ENCODE data around the gene RFWD3. TPM values are rescaled to one million over a fixed set of nuclear protein-coding genes. Genes with fewer than 3 reads are reported as not detected.
A peak's percentile ranks its signal among the peaks of the same experiment; 100 is the strongest.

Gene RFWD3
- total RNA-seq, 1 donor from 2014 or later, result 34.3 TPM

GRCh38 chr16:74709441-74709877 is 42.8 kb upstream of the RFWD3 start:
- H2AFZ ChIP-seq (ENCODE audit: low read depth, low read length), result no peak overlapping the region
- peaks cover 10% of the 10 kb centered on the region for H3K27me3 ChIP-seq (ENCODE audit: insufficient read depth, low read length)
- no peaks in the 10 kb centered on the region for H3K9me3 ChIP-seq (ENCODE audit: insufficient read depth, low read depth, low read length)
- Mint-ChIP-seq H3K4me3 (ENCODE audit: unreplicated experiment) (no peak overlapping the region), H3K27me3 (ENCODE audit: low read depth, unreplicated experiment) (peaks cover 28% of the 10 kb centered on the region), H3K9me3 (ENCODE audit: unreplicated experiment) (no peaks in the 10 kb centered on the region), H3K27ac (ENCODE audit: unreplicated experiment) (no peak overlapping the region), H3K36me3 (ENCODE audit: low read depth, unreplicated experiment) (no peaks in the 10 kb centered on the region), H3K4me1 (ENCODE audit: low read depth, unreplicated experiment) (no peaks in the 10 kb centered on the region)
- DNase-seq (ENCODE audit: low read depth), result peak; percentile 21
- no peak overlapping the region for H3K9ac ChIP-seq (ENCODE audit: low read length)
- H3K4me1 ChIP-seq (ENCODE audit: insufficient read depth, low read length), result no peaks in the 10 kb centered on the region
- no peak overlapping the region for H3K4me3 ChIP-seq (ENCODE audit: insufficient read depth, low read depth, low read length)
- TF ChIP-seq EZH2 (IDR thresholded peaks at IDR 0.05; ENCODE audit: insufficient read depth, low read length) (no peak), CTCF (IDR thresholded peaks at IDR 0.05; ENCODE audit: insufficient read depth, low read depth, low read length) (peak; percentile 99)
- H3K36me3 ChIP-seq (ENCODE audit: insufficient read depth, low read length), result no peaks in the 10 kb centered on the region
- H3K27ac ChIP-seq (ENCODE audit: low read depth, low read length), result no peak overlapping the region
- H3K4me2 ChIP-seq (ENCODE audit: low read length), result no peak overlapping the region
- FAIRE-seq, result peak; percentile 66
- no peaks in the 10 kb centered on the region for H4K20me1 ChIP-seq (ENCODE audit: insufficient read depth, low read length)
- H3K79me2 ChIP-seq (ENCODE audit: insufficient read depth, low read length), result no peaks in the 10 kb centered on the region

GRCh38 chr16:74700438-74701225 is 34.0 kb upstream of the RFWD3 start, which contains the start of gene MLKL:
MLKL (minus strand) TSS chr16:74700862; CDS start chr16:74695757, 5,105 bp downstream.
- Histone ChIP-seq H3K27me3 (ENCODE audit: insufficient read depth, low read length) (no peaks in the 10 kb centered on the region), H2AFZ (ENCODE audit: low read depth, low read length) (peak within 1 kb of the TSS; percentile 99), H3K36me3 (ENCODE audit: insufficient read depth, low read length) (no peaks in the 10 kb centered on the region), H3K27ac (ENCODE audit: low read depth, low read length) (peak within 1 kb of the TSS; percentile 67), H3K4me2 (ENCODE audit: low read length) (peak within 1 kb of the TSS; percentile 97), H3K9ac (ENCODE audit: low read length) (peak within 1 kb of the TSS; percentile 84), H3K4me3 (ENCODE audit: insufficient read depth, low read depth, low read length) (peak within 1 kb of the TSS; percentile 92), H3K9me3 (ENCODE audit: insufficient read depth, low read depth, low read length) (no peaks in the 10 kb centered on the region), H4K20me1 (ENCODE audit: insufficient read depth, low read length) (no peaks in the 10 kb centered on the region), H3K79me2 (ENCODE audit: insufficient read depth, low read length) (peaks cover 10% of the 10 kb centered on the region), H3K4me1 (ENCODE audit: insufficient read depth, low read length) (peaks cover 5% of the 10 kb centered on the region)
- Mint-ChIP-seq H3K9me3 (ENCODE audit: unreplicated experiment) (no peaks in the 10 kb centered on the region), H3K4me3 (ENCODE audit: unreplicated experiment) (peak within 1 kb of the TSS; percentile 88), H3K36me3 (ENCODE audit: low read depth, unreplicated experiment) (no peaks in the 10 kb centered on the region), H3K4me1 (ENCODE audit: low read depth, unreplicated experiment) (peaks cover 1% of the 10 kb centered on the region), H3K27ac (ENCODE audit: unreplicated experiment) (peak within 1 kb of the TSS; percentile 84), H3K27me3 (ENCODE audit: low read depth, unreplicated experiment) (no peaks in the 10 kb centered on the region)
- no peak for TF ChIP-seq EZH2 (IDR thresholded peaks at IDR 0.05; ENCODE audit: insufficient read depth, low read length)
- peak; percentile 38 for DNase-seq (ENCODE audit: low read depth)
- no peak for FAIRE-seq

GRCh38 chr16:74700116-74700437 is 33.4 kb upstream of the RFWD3 start:
- H3K9me3 Mint-ChIP-seq (ENCODE audit: unreplicated experiment), result no peaks in the 10 kb centered on the region
- H3K4me1 ChIP-seq (ENCODE audit: insufficient read depth, low read length), result peaks cover 5% of the 10 kb centered on the region
- H3K4me3 Mint-ChIP-seq (ENCODE audit: unreplicated experiment), result peak overlapping the region; percentile 88
- no peaks in the 10 kb centered on the region for H4K20me1 ChIP-seq (ENCODE audit: insufficient read depth, low read length)
- H3K9ac ChIP-seq (ENCODE audit: low read length), result peak overlapping the region; percentile 84
- DNase-seq (ENCODE audit: low read depth), result no peak
- H3K36me3 ChIP-seq (ENCODE audit: insufficient read depth, low read length), result no peaks in the 10 kb centered on the region
- peaks cover 1% of the 10 kb centered on the region for H3K4me1 Mint-ChIP-seq (ENCODE audit: low read depth, unreplicated experiment)
- peak overlapping the region; percentile 67 for H3K27ac ChIP-seq (ENCODE audit: low read depth, low read length)
- H3K27me3 ChIP-seq (ENCODE audit: insufficient read depth, low read length), result no peaks in the 10 kb centered on the region
- no peaks in the 10 kb centered on the region for H3K27me3 Mint-ChIP-seq (ENCODE audit: low read depth, unreplicated experiment)
- peak overlapping the region; percentile 92 for H3K4me3 ChIP-seq (ENCODE audit: insufficient read depth, low read depth, low read length)
- H3K4me2 ChIP-seq (ENCODE audit: low read length), result peak overlapping the region; percentile 97
- no peaks in the 10 kb centered on the region for H3K36me3 Mint-ChIP-seq (ENCODE audit: low read depth, unreplicated experiment)
- FAIRE-seq, result no peak
- no peaks in the 10 kb centered on the region for H3K9me3 ChIP-seq (ENCODE audit: insufficient read depth, low read depth, low read length)
- no peak for TF ChIP-seq CTCF (IDR thresholded peaks at IDR 0.05; ENCODE audit: insufficient read depth, low read depth, low read length)
- TF ChIP-seq EZH2 (IDR thresholded peaks at IDR 0.05; ENCODE audit: insufficient read depth, low read length), result no peak
- peak overlapping the region; percentile 99 for H2AFZ ChIP-seq (ENCODE audit: low read depth, low read length)
- H3K79me2 ChIP-seq (ENCODE audit: insufficient read depth, low read length), result peaks cover 10% of the 10 kb centered on the region
- H3K27ac Mint-ChIP-seq (ENCODE audit: unreplicated experiment), result peak overlapping the region; percentile 84
